Stimulated activated CD4-positive, alpha-beta T cell treated with anti-CD3 and anti-CD28 coated beads, Interleukin-12 subunit alpha, Interleukin-12 subunit beta, amount 100 ng/mL, for 48 hours (primary cell): ENCODE measurements around the gene COL18A1.

ENCODE experiments used
- DNase-seq, 3 donors: peaks; one replicate each; pipeline ENCODE4 v3.0.0-alpha.2; 2020; ENCODE audit warnings: low read depth in 2 of 3, low spot score in 1 of 3

The COL18A1 gene

DNA sequence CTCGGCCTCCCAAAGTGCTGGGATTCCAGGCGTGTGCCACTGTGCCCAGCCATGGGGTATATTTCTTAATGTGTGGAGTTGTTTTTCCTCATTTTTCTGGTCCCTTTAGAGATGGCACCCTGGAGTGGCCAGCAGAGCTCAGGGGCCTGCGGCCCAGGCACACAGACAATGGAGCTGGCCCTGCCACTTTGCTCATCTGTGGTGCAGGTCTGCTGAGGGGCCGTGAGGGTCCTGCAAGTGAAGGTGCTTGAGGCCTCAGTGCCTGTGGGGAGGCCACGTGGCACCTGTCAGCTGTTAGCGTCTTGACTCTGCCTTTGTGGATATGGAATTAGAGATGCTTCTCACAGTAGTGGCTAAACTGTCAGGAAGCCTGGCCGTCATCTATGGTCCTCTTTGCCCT, 7.5 kb downstream of the COL18A1 start:
- DNase-seq, result no peak

DNA sequence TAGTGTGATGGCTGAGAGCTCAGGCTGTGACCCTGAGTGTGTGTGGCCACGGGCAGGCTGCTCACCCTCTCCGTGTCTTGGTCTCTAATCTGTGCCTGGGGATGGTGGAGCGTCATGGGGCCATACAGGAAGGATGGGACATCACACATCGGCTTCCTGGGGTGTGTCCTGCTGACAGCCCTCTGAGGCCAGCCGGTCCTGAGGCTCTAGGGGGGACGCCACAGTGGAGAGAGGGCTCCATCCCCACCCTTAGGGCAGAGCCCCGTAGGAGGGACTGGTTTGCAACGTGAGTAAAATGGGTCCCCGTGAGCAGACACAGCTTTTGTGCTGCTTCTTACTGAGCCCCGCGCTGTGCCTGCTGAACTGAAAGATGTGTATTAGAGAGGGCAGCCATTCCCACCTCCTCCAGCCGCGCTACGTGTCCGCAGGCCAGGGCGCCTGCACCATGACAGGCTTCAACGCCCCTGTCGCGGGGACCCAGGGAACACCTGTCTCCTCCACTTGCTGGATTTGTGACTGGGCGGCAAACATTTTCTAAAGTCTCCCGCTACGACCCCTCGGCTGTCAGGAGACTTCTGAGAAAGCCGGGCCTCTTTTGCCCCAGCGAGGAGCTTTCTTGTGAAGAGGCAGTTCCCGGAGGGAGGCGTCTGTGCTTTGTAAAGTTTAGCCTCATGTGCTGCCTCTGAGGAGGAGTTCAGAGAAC, 8.1 kb downstream of the COL18A1 start:
- DNase-seq, result no peak

DNA sequence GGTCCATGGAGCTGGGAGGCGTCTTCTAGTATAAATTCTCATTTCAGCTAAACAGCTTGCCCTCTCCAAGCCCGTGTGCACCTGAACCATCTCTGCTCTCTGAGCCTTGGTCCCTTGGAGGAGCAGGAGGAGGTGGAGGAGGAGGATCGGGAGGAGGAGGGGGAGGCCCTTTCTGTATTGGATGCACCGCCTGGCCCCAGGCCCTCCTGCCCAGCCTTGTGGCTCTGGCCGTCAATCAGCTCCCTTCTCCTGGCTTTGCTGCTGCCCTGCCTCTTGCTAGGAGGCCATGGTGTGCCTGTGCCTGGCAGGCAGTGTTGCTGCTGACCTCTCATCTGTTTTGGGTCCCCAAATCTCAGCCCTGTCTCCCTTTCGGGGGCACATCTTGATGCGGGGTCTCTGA, 9.0 kb downstream of the COL18A1 start:
- no peak for DNase-seq

DNA sequence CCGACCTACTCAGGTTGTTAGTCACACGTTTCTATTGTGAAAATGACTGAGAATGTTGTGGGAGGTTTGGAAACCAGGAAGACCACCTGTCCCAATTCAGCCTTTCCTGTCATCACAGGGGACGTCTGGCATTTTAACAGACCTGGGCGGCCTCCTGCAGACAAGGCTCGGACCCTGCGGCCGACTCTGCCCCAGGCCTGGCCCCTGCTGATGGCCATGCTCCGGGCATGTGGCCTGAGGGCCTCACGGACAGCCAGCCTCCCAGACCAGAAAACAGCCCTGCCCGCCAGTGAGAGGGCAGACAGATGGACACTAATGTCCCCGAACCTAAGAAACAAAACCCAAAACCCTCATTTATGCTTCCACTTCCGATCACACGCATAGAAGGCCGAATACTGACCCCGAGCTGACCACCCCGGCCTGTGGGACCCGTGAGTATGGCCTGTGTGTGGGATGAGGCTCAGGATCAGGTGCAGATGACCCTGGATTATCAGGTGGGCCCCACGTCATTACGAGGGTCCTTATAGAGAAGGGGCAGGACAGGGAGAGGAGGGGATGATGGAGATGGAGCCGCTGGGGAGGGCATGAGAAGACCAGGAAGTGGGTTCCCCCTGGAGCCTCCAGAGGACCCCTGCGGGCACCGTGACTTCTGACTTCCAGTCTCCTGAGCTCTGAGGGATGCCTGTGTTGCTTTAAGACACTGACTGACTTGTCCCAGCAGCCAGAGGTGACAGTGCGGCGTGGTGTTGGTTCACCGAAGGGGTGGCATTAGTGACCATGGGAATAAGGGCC, 9.6 kb downstream of the COL18A1 start:
- no peak for DNase-seq

DNA sequence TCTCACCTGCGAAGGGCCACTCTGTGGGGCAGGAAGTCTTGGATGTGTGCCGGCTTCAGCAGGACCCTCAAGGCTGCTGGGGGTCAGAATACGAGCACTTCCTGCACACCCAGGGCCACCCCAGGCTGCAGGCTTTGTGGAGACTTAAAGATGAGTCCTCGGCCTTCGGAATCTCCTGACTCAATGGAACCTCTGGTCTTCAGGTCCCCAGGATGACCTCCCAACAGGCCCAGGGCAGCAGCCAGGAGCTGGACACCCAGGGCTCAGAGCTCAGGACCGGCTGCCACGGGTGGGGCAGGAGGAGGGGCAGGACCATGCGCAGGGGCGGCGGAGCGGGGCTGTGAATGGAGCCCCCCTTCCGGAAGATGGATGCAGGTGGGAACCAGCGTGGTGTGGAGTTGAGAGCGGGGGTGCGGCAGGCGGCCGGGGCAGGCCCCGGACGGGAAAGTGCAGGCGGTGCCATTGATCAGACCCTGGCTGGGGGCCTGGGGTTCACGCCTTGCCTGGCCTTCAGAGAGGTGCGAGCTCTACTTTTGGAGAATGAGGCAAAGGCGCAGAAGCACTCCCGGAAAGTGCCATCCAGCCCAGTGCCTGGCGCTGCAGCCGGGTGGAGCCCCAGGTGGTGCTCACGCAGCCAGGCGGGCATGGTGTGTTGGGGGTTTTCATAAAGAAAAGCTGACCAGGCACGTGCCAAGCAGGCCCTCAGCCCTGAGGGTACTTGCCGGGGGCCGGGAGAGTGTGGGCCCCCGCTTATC, 10.4 kb downstream of the COL18A1 start:
- no peak for DNase-seq

DNA sequence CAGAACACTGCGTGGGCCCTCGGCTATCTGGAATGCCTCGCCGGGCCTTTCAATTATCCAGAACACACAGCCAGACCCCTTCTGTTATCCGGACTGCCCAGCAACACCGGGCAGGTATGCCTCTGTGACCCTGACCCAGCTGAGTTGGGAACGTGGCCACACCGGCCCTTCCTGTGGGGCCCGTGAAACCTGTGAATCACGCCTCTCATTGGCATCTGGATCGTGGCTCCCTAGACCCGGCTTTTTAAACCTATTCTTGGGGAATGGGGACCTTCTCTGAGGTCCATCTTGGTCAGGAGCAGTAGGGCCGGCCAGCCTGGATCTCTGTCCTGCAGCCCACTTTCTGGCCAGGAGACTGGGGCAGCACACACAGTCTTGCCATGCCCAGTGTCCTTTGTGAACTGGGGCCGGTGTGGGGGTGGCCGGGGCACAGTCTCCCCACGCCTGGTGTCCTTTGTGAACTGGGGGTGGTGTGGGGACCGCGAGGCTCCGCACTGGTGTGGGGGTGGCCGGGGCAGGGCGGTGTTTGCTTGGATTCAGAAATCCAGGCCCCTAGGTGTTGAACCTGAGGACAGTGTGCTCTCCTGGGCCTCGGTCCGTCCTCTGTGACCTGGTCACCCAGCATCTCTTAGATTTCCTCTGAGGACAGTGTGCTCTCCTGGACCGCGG, 11.1 kb downstream of the COL18A1 start:
- no peak for DNase-seq

DNA sequence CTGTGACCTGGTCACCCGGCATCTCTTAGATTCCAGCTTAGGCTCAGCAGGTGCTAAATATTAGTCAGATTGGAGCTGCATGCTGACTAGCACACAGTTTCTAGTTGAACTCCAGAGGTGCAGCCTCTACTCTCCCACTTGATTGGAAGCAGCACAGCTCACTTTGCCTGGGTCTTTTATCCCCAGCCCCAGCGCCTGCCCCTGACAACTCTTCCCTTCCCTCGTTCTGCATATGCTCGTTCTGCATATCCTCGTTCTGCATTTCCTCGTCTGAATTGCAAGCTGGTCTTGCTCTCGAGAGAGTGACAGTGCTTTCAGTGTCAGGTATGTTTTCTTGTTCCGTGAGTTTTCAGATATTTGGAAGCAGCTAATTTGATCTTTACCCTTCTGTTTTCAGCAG, 11.7 kb downstream of the COL18A1 start:
- no peak for DNase-seq

DNA sequence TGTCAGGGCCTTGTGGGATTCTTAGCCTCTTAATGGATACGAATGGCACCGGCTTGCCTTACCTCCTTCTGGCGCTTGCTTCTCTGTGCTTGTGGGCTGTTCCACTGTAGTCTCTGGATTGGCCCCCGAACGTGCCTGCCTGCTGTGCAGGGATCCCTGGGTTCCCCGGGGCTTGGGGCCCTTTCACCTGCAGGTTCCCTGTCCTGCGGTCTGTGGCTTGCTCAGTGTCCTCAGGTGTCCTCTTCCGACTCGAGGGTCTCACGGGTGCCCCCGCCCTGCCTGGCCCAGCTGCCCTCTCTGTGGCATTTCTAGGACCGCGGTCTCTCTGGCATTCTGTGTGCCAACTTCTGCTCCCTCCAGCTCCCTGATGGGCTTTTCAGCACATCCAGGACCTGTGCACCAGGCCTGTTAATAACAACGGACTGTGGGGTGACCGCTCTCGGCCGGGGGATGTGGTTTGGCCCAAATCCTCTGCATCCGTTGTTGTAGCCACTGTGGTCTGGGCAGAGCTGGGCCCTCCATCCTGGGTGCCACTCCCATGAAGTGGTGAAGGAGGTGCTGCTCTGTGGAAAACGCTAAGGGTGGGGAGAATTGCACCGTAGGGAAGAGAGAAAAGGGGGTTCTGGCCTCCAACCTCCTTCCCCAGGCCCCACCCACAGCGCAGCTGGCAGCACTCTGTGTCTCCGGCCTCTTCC, 12.4 kb downstream of the COL18A1 start:
- no peak for DNase-seq

DNA sequence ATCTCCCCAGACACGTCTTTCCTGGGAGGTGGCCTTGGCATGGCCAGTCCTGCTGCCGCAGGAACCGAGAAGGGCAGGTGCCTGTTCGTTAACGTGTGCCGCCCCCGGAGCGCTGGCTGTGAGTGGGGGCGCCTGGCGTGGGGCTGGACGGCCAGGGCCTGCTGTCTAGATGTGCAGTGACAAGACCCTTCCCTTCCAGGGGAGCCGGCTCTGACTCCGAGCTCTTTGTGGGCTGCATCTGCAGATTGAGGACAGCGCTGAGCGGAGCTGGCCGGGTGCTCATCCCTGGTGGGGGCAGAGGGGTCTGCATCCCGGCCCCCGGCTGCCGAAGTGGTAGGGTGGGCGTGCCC, 13.0 kb downstream of the COL18A1 start:
- DNase-seq, result no peak

DNA sequence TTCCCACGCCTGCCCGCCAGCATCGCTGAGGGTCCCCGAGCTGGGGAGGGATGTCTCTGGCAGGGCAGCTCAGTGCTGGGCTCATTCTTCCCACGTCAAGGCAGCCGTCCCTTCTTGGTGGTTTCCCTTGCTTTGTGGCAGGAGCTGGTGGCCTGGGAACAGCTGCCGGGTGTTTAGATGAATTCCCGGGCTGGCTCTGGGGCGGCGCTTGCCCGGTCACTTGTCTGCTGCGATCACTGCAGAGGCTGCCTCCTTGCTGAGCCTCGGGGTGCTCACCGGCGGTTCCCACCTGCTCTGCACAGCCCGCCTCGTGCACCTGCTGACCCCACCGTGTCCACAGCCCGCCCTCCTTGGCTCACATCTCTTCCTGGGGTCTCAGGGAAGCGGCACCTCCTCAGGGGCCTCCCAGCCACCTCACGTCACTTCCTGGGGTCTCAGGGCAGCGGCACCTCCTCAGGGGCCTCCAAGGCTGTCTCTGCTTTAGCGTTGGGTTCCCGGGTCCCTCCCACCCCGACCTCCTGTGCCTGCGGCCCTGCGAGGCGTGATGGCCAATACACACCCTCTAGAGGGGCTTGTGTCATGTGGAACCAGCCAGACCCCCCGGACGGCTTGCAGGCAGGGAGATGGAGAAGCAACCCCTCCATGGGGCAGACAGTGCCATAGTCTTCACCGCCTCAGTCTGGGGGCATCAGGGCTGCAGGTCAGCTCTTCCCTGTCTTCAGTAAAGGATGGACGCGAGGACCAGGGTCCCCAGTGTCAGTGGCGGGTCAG, 13.5 kb downstream of the COL18A1 start:
- no peak for DNase-seq

DNA sequence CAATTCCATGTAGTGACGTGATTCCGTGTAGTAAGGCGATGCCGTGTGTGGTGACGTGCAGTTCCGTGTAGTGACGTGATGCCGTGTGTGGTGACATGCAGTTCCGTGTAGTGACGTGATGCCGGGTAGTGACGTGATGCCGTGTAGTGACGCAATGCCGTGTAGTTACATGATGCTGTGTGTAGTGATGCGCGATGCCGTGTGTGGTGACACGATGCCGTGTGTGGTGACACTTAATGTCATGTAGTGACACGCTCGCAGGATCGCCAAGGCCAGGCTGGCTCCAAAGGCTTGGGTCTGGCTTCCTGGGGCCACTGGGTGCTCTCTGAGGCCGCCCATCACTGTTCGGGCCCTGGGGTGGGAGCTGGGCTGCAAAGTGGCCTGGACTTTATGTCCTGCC, 14.2 kb downstream of the COL18A1 start:
- no peak for DNase-seq

DNA sequence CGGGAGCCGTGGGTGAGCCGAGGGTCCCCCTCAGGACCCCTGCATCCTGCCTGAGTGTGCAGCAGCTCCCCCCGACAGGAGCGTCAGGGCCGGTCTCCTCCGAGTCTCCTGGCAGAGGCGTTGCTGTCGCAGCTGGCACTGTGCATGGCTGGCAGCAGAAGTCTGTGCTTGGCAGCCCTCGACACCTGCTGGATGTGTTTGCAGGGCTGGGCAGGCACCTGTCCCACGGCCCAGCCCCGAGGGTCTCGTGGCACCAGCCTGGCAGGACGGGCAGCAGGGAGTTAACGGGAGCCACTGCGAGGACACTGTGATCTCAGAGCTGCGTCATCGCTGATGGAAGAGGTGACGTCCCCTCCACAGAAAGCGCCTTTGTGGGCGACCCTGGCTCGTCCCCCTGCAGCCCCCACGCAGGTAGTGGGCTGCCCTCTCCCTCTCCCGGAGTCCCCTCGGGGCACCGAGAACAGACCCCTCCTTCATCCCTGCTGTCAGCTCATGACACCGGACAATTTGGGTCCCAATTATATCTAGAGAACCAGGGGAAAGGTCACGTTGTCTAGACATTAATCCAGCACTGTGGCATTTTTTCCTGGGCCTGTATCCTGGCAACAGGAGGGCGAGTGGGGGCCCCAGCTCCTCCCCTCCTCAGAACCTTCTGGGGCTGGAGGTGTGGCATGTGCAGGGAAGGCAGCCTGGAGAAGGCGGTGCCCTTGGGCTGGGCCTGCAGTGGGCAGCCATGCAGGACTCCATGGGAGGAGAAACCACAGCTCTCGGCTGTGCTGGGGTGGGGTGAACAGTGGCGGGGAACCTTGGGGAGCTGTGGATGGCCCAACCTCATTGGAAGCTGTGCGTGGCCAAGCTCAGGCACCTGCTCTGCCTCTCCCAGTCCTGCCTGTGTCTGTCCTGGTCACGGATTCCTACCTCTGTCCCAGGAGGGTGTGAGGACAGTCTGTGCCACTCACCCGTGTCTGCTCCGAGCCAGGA, 15.4 kb downstream of the COL18A1 start:
- no peak for DNase-seq

DNA sequence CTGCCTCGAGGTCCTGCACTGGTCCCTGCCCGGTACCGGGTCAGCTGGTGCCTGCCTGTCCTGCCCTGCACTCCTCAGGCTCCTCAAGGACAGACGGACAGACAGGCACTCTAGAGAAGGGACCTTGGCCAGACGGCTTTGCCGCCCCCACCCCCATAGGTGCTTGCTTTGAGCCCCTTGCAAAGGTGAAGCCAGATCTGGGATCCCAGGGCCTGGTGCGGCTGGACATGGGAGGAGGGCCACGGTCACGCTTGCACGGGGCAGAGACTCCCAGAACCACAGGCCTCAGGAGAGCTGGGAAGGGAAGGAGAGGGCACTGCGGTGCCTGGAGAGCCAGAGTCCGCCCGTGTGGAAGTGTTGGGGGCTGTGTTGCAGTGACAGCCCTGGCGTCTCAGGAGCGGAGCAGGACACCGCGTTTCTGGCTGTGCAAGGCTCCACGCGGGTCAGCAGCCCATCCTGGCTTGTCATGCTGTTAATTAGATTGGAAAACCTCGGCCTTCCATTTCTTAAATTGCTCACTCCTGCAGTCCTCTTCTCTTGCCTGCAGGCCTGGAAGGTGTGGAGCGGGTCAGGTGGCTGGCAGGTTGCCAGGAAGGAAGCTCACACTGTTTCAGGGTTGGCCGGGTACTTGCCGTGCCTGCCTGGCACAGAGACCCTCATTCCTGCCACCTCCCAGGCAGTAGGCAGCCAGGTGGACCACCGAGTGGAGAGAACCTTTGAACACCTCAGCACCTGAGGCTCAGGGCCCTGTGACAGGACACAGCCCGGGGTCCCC, 16.3 kb downstream of the COL18A1 start:
- no peak for DNase-seq

DNA sequence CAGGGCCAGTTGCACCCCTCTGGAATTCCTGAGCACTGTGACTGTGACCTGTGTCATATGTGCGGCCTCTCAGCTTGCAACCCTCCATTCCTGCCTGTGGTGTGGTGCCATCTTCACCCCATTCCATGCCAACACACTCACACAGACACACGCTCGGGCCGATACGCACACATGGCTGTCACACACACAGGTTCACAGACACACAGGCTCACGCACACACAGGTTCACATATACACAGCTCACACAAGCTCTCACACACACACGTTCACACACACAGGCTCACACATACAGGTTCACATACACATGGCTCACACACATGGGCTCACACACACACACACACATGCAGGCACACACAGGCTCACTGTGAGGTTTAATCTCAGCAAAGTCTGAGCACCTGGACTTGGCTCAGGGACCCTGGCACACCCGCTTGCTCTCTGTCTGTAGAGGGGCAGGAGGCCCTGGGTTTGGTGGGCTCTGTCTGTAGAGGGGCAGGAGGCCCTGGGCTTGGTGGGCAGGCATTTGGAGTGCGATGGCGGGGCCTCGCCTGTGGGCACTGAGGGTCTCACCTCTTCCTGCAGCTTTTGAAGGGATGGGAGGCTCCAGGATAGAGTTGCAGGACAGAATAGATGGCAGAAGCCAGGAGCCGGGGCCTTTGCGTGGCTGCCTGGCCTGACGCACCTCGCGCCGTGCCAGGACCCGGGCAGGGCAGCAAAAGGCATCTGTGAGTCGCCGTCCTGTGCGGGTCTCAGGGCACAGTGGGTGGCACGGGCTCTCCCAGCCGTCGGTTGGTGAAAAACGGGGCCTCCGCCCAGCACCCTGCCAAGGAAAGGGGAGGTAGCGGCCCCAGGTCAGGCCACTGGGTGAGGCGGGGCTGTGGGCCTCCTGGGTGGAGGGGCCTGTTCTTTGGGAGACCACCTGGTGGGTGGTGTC, 17.1 kb downstream of the COL18A1 start:
- DNase-seq, result no peak

DNA sequence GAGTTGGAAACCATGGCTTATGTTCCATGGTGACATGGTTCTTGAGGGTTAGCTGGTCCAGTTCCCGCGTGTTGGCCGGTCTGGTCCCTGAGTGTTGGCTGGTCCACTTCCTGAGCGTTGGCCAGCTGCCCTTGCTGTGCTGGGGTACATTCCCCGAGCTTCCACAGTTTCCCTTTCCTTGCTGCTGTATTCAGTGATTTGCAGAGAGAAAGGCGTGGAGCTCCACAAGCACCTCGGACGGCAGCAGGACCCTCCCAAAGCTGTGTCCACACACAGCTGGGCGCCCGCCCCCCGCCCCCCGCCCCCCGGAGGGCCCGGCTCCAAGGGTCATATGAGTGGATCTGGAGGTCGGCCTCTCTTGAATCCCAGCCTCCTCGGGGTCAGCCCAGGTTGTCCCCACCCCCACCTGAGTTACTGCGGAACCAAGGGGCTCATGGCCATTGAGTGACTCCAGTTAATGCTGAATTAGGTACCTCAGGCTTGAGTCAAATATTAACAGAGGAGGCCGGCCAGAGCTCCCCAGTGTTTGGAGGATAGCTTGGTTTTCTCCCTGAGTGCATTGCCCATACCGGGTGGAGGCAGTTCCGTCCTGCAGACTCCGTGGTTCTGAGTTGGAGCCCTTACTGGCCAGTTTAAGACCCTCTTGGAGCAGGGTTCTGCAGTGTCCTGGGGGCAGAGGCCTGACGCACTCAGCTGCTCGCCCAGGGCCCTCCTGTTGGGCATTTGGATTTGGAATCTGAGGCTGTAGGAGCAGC, 18.4 kb downstream of the COL18A1 start:
- DNase-seq, result no peak
